NCI-H1694 (cell line): ENCODE data around the gene LRRC4.

Experiments
- DNase-seq: peaks from one replicate; lab custom pipeline; 2025; lab: John Stamatoyannopoulos, UW

LRRC4 gene, protein sequence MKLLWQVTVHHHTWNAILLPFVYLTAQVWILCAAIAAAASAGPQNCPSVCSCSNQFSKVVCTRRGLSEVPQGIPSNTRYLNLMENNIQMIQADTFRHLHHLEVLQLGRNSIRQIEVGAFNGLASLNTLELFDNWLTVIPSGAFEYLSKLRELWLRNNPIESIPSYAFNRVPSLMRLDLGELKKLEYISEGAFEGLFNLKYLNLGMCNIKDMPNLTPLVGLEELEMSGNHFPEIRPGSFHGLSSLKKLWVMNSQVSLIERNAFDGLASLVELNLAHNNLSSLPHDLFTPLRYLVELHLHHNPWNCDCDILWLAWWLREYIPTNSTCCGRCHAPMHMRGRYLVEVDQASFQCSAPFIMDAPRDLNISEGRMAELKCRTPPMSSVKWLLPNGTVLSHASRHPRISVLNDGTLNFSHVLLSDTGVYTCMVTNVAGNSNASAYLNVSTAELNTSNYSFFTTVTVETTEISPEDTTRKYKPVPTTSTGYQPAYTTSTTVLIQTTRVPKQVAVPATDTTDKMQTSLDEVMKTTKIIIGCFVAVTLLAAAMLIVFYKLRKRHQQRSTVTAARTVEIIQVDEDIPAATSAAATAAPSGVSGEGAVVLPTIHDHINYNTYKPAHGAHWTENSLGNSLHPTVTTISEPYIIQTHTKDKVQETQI

DNA sequence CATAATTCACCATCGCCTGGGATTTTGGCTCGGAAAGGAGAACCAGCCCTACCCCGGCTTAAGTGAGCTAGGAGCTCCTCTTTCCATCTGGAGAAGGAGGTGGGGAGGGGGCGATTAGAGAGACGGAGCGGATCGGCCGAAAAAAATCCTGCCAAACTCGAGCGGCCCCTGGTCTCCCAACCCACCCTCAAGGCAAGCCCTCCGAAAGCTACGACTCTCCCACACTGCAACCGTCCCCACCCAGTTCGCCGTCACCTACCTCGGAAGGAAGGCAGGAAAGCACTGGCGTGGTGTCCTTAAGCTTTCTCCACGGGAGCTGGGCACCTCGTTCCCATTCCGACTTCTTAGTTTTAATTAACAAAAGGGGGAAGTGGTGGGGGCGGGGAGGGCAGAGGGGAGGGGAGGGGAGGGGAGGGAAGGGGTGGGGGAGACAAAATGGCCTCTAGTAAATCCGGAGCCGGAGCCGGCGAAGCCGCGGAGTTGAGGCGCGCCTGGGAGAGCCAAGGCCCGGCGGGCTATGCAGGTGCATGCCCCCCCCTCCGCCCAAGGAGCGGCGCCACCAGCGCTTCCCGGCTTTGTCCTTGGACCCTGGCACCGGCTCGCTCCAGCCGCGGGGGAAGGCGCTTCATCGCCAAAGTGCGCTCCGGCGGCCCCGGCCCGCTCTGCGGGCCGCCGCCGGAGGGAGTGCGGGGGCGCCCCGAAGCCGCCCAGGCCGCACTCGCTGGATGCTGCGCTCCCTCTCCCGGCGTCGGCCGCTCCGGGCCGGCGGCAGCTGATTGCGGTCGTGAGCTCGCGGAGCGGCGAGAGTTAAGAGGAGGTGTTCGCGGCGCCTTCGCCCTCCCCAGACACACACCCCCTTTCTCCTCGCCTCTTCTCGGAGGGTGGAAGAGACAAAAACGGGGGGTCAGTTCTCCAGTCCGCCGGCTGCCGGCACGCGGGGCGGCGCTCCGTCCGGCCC, at the start of gene LRRC4:
LRRC4 (minus strand) TSS at position 784 of the 958 bp plus-strand sequence. CDS start 797 bp downstream, outside the sequence.
- no peak for DNase-seq

DNA sequence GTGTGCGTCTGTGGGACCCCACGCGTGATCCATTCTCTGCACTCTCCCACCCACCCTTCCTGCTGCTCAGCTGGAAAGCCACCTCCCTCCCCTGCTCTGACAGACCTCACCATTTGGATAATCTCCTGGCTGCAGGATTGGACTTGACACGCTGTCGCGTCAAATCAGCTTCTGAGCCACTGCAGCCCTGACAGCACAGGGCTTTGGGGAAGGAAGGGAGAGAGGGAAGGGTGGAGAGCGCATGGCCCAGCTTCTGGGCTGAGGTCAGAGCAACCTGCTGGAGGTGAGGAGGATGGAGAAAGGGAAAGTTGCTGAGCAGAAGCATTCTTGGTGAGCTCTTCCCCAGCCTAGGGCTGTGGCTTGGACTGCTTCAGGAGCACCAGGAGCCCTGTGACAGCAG, 48.9 kb upstream of the LRRC4 start:
- no peak for DNase-seq

DNA sequence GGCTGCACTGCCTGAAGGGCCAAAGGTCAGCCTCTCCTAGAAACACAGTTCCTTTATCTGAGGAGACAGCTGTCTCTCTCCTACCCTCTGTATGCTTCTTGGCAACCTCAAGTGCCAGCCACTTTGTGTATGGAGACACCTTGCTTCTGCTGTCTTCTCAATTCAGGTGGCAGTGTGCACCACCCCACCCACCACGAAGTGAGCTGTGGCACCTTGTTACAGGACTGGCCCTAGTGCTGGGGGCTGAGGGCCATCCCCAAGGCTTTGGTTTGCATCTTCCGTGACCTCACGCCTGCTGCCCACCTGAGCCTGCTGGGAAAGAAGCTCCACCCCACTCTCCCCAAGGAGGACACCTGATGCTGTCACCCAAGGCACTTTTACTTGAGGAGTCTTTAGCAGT, 47.1 kb upstream of the LRRC4 start:
- no peak for DNase-seq

DNA sequence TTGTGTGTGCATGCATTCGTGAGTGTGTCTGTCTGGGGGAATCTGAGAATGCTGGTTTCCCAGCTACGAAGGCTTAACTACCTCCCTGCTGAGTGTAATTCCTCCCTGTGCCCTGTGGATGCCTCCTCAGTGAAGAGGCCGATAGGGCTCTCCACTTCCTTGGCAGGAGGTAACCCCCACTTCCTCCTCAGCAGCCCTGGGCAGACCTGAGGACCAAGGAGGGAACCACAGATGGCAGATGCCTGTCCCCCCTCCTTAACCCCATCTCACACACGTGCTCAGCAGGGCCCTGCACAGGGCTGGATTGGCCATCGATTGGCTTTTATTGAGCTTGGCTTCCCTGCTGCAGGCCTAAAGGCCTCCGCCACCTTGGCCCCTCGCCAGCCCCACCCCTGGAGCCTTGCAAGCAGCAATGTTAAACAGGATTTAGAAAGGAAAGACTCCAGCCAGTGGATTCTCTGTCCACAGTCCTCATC, 45.6 kb upstream of the LRRC4 start:
- DNase-seq, result no peak

DNA sequence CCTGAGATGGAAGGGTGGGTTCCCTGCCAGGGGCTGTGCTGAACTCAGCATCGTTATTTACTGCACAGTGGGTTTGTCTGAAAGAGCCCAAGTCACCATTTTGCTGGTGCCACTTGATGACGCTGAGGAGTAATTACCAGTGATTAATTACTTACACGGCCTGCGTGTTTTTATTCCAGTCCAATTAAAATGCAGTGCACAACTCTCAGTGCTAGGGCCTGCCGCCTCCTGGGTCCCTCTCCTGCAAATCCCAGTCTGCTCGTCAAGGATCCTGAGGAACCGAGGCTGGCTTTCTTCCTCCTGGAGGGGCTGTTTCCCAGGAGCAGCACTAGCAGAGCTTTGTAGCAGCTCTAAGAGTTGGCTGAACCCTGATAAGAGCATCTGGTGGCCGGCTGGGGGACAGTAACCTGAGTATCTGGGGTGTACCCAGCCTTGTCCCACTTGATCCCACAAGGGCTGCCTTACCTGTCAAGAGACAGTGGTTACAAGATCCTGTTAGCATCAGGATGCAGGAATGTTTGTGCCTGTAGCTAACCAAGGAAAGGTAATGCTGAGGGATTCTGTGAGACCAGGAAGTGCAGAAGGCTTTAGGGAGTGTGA, 45.1 kb upstream of the LRRC4 start:
- no peak for DNase-seq

DNA sequence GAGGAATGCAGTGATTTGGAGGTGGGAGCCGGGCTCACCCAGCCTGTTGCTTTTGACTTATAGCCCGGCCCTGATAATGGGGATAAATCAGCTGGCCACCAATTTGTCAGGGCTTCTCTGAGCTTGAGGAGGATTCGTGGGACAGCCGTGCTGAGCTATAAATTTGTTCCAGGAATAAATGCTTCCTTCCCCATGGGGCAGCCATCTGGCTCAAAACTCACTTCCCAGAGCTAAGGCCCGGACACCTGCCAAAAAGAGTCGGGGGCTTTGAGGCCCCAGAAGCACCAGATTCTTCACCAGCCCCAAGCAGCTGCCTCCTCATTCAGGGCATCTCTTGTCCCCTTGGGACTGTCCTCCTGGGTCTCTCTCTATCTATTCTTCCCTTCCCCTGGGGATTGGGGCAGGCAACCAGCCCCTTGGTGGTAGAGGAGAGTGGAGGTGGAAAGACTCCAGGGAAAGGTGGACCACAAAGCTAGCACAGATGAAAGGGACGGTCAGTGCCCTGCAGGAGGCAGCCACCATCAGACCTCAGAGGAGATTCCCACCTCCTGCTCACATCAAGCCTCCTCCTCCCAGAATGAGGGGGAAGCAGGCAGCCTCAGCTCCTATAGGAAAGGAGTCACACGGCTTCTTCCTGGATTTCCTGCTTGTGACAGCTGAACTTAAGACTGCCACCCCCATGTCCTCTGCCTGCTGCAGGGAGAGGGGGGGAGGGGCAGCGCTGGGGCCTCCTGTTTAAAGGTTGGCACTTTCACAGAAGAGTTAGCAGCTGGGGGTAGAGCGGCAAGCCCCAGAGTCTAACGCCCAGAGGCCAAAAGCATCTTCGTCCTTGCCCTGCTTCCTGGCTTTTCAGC, 44.2 kb upstream of the LRRC4 start:
- DNase-seq, result no peak

- DNase-seq, result no peak
Measured at GRCh38 chr7:128074736-128075135, 43.5 kb upstream of the LRRC4 start.

- DNase-seq, result no peak
Measured at GRCh38 chr7:128074336-128074735, 43.1 kb upstream of the LRRC4 start.

DNA sequence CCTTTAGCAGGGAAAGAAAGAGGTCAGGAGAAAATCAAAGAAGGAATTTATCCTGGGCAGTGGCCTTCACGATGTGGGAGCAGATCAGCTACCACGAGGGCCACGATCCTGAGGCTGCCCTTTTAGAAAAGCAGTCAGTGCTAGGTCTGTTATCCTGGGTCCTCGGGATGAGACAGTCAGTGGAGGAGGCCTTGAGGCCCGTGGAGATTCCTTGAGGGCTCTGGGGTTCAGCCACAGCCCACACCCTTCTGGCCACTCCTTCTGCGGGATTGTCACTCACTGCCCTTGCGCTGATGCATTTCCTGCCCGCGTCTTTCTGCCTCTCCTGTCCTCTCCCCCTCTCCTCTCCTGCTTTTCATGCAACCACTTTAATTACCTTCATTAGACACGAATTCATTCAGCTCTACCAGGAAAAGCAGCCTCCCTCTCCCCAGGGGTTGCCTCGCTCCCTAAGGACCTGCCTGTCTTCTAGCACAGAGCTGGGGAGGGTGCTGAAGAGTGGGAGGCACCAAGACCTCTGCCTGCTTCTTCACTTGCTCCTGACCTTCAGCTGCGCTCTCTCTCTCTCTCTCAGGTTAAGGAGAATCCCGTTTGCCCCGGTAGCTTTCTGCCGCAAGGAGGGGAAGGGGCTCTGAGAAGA, 42.6 kb upstream of the LRRC4 start:
- DNase-seq, result no peak

- no peak for DNase-seq
Measured at GRCh38 chr7:128071801-128072200, 40.6 kb upstream of the LRRC4 start.

- DNase-seq, result no peak
Measured at GRCh38 chr7:128071376-128071775, 40.1 kb upstream of the LRRC4 start.

- no peak for DNase-seq
Measured at GRCh38 chr7:128069373-128070364, 38.4 kb upstream of the LRRC4 start.

DNA sequence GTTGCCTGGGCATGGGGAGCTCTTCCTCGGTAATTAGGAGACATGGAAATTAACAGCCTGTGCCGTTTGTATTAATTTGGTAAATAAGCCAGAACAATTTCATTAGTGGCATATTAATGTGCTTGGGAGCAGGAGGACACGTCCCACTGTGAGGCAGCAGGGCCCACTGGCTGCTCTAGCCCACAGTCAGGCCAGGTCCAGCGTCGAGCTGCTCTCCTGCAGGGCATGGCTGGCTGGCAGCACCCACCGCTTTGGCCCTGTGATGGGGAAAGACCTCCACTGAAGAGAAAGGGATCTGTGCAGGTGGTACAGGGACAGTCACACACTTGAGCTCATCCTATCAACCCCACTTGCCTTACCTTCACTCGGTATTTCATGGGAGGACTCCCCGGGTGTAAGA, 37.5 kb upstream of the LRRC4 start:
- no peak for DNase-seq

DNA sequence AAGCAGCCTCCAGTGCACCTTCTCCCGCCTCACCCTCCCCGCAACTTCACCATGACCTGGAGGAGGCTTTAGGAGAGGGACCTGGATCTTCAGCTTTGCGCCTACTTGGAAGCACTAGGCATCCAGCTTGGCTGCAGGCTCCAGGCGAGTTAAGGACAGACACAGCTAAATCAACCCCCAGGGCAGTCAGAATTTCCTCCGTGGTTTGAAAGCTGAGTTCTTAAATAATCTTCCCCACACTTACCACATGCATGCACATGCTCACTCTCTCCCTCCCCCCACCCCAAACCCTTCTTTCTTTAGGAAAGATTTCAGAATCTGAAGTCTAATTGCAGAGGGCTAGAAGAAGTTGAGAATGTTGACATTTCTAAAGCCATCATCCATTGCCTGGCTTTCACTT, 36.7 kb upstream of the LRRC4 start:
- no peak for DNase-seq

DNA sequence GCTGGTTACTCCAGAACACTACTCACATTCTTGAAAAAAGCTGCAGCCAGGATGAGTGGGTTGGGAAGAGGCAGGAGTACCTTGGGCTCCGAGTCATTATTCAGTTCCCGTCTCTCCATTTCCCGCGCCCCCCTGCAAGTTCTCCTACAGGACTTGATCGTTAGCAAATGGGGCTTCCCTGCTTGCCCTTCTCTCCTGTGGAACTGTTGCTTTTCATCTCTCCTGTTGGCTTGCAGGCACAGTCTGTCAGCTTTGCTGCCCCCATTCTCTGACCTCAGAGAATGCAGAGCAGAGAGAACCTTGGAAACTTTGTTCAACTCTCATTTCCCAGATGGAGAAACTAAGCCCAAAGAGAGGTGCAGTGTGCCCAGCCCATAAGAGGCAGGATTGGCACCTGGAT, 35.6 kb upstream of the LRRC4 start:
- no peak for DNase-seq

- DNase-seq, result no peak
Measured at GRCh38 chr7:128066395-128066794, 35.2 kb upstream of the LRRC4 start.

DNA sequence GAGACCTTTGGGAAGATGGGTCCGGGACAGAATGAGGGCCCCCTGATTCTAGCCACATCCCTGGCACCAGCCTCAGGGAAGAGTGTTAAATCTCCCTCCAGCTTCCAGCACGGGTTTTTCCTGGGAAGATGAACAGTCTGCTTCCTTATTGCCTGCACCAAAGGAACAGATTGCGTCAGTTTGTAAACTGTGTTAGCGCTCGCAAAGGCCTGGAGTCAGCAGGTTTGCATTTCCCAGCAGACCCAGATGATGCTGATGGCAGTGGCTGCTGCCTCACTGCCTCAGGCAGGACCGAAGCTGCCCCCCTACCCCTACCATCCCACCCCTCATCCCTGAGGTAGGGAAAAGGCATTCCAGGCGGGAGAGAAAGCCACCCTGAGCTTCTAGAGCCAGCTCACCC, 34.6 kb upstream of the LRRC4 start:
- DNase-seq, result no peak

DNA sequence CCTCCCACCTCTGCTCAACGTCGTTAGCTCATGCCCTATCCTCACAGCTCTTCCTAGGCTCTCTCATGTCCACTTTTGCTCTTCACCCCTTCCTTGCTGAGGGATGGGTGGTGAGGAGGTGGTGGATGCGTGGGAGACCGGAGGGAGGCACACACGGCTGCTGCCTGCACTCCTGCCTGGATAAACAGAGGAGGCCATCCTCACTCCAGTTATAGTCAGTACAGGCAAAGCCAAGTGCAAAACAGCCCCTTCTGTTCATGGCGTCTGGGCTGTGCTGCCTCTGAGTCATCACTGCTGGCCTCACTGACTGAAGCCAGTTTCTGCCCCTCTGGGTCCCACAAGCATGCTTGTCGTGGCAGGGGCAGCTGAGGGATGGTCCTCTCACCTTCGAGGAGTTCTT, 31.9 kb upstream of the LRRC4 start:
- DNase-seq, result no peak

GRCh38 chr7:128060018-128060417, 28.8 kb upstream of the LRRC4 start:
- no peak for DNase-seq
